ENCODE data around the gene IL6R.
"Not testable (repeated sequence)": the region's sequence is repeated elsewhere in the genome, so short reads cannot be mapped to it uniquely, and the experiment has no call there.

IL6R gene

GRCh38 chr1:154407198-154408091 lies 2.3 kb downstream of the IL6R start:
- no peak for DNase-seq

GRCh38 chr1:154408174-154408777 lies 3.1 kb downstream of the IL6R start:
- DNase-seq = no peak

DNA sequence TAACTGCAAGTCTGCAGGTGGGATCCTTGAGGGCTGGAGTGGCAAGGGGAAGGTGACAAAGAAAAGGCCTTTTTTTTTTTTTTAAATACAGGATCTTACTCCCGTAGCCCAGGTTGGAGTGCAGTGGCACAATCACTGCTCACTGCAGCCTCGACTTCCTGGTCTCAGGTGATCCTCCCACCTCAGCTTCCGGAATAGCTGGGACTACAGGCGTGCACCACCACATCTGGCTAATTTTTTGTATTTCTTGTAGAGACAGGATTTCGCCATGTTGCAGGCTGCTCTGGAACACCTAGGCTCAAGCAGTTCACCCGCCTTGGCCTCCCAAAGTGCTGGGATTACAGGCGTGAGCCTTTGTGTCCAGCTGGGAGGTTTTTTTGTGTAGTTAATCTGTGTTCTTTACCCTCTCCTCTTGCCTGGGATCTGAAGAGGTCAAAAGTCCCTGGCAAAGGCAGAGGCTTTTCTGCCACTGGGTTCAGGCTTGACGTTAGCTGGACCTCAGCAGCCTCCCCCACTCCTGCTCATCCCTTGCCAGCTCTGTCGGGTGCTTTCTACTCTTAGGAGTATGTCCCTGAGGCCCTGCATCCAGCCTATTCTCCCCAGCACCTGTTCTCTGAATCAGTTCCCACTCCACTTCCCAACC lies 5.2 kb downstream of the IL6R start:
- no peak for DNase-seq

DNA sequence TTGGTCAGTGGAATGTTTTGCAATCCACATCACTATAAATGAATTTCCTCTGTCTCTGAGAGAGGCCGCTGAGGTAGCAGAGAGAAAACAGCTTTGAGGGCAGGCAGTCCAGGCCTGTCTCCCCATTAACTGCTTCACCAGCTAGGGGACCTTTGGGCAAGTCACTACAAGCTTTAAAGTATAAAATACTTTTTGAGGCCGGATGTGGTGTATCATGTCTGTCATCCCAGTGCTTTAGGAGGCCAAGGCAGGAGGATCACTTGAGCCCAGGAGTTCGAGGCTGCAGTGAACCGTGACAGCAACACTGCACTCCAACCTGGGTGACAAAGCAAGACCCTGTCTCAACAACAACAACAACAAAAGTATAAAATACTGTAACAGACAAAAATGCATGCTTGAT lies 6.4 kb downstream of the IL6R start:
- DNase-seq = no peak

DNA sequence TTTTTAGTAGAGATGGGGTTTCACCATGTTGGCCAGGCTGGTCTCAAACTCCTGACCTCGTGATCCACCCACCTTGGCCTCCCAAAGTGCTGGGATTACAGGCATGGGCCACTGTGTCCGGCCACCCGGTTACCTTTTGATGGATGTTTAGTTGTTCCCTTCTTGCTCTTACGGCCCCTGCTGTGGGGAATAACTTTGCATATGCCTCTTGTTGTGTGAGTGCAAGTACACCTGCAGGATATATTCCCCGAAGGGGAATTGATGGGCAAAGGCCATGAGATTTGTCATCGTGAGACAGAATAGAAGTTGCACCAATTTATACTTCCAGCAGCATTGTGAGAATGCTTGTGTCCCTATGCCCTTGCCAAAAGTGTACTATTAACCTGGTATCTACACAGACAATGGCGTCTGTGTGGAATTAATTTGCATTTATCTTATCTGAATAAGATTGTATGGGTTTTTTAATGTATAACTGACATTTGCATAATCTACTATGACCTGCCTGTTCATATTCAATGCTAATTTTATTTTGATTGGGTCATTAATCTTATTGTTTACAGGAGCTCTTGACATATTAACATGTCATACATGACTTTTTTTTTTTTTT lies 8.1 kb downstream of the IL6R start:
- DNase-seq = no peak

GRCh38 chr1:154414606-154415005 lies 9.5 kb downstream of the IL6R start:
- DNase-seq = no peak

DNA sequence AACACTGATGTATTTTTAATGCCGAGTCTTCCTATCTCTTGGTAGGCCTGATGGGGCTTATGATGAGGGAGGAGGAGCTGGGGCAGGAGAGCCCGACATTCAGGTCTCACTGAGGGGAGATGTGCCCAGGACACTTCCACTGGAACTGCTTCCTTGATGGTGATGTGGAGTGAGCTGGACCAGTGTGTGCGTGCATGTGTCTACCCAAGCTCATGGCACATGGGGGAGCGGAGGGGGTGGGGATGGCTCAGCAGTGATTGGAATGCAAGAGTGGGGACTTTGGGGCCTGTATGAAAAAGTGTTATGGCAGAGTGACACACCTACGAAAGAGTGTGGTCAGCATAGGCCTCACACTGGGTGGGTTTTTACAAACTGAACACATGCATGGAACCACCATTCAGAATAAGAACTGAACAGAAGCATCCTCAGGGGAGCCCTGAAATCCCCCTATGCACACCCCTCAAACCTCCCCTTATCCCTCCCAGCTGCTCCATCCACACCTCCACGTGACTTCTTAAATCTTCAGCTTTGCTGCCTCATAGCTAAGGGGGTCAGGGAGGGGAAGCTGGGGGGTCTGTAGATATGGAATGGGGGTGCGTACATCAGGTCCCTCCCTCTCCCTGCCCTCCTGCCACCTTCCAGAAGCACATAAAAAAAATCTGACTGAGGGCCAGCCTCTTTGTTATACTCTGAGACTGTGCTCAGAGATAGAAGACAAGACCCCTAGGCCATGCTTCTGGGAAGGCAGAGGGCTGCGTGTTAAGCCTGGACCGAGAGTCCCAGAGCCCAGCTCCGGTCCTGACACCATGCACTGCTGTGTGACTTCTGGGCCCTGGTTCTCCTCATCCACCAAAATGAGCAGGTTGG lies 11.6 kb downstream of the IL6R start:
- no peak for DNase-seq

DNA sequence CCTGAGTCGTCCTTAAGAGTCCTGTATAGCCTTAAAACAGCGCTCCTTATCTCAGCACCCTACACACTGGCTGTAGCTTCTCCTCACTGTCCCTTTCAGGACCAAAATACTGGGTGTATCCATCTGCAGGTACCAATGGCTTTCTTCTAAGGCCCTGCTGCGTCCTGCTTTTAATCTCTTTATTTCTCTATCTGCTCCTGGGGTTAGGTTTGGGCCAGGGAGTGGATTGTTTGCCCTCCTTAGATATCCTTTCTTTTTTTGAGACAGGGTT lies 12.1 kb downstream of the IL6R start:
- no peak for DNase-seq

DNA sequence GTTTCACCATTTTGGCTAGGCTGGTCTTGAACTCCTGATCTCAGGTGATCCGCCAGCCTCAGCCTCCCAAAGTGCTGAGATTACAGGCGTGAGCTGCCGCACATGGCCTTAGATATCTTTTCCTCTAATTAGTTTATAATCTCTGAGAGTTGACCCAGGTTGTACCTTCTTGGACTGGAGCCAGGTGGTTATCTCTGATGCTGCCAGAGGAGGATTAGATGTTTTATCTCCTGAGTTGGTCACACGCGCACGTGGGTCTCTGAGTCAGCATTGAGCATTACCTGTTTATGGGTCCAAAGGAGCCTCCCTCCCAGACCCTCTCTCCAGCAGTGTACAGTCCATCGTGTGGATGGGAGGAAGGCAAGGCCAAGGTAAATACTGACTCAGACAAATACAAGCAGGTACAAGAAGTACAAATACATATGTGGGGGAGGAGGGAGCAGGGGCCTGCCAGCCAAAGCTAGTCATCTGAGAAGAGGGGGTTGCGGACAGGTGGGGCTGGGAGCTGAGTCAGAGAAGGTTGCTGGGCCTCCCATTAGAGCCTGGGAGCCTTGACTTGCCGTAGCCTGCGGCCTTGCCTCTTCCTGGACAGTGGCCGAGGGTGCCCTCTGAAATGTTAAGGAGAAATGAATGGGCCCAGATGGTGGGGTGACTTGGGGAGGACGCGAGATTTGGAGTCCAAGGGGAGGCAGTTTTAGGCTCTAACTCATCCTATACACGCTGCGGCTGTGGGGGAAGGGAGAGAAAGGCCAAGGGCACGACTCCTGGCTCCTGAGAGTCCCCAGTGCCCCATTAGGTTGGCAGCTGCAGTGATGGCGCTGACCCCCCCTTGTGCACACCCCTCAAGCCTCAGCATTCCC lies 13.1 kb downstream of the IL6R start:
- DNase-seq = no peak

GRCh38 chr1:154418923-154419619 lies 13.9 kb downstream of the IL6R start:
- no peak for DNase-seq

- no peak for DNase-seq
These were observed 14.8 kb downstream of the IL6R start for GRCh38 chr1:154419620-154420571.

DNA sequence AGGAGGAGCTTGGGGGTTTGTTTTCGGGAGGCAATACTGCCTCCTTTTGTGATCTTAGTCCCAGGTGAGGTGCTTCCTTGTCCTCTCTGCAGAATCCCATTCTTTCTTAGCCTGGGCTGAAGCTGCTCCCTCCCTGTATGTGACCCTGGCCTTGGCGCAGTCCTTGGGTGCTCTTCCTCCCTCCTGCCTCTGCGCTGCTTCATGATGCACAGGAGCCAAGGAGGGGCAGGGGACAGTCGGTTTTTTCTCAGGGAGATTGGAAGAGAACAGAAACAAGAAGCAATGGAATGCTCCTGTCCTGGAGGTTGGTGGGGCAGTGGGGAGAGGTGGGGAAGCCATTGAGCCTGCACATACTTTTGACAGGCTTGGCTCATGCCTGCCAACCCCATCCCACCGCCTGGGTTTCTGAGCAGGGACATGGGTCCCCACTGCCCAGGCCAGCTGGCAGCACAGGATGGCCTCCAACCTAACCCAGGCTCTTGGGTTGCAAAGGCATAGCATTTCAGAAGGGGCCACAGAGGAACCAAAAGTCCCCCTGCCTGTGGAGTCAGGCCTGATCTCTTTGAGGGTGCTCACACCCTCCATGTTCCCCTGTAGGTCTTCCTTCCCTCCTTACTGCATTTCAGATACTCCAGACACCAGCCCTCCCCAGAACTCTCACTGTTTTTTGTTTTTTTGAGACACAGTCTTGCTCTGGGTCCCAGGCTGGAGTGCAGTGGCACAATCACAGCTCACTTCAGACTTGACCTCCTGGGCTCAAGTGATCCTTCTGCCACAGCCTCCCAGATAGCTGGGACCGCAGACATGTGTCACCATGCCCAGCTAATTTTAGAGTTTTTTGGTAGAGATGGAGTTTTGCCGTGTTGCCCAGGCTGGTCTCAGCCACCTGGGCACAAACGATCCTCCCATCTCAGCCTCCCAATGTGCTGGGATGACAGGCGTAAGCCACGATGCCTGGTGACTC lies 16.1 kb downstream of the IL6R start:
- DNase-seq = no peak

DNA sequence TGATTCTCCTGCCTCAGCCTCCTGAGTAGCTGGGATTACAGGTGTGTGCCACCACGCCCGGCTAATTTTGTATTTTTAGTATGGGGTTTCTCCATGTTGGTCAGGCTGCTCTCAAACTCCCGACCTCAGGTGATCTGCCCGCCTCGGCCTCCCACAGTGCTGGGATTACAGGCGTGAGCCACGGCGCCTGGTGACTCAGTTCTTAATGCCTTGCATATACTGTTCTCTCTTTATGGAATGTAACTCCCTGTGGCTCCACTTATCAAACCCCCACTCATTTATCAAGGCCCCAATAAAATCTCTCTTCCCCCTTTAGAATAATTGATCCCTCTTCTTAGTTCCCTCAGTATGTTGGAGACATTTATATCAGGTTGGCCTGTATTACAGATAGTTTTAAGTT lies 16.9 kb downstream of the IL6R start:
- not testable (repeated sequence) for DNase-seq

DNA sequence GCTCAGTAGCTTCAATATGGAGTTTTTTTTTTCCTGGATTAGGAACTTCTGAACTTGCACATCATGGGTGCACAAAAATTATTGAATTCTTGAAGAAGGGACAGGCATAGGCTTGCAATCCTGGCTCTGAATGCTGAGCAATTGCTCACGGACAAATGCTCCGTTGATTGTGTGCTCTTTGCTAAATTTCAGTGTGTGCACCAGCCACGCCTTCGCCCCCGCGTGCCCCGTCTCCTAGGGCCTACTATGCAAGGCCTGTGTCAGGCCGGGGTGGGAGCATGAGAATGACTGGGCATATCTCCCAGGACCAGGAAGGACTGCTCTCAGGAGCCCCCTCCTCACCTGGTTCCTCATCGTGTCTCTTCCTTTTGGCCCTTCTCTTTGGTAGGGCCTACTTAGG lies 17.4 kb downstream of the IL6R start:
- no peak for DNase-seq

- no peak for DNase-seq
These were observed 18.3 kb downstream of the IL6R start for GRCh38 chr1:154423304-154423987.

DNA sequence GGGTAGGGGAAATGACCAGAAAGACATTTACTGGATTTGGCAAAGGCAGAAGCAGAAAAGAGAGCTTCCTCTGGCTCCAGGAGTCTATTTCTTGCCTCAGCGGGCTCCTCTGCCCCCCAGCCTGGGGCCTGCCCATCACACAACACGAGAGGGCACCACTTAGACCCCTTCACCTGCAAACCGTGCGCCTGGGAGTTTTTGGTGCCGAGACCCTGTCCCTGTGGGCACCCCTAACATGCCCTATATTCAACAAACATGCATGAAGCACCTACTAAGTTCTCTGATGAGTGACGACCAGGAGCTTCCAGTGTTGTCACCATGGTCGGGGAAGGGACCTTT lies 18.8 kb downstream of the IL6R start:
- no peak for DNase-seq

- no peak for DNase-seq
These were observed 20.0 kb downstream of the IL6R start for GRCh38 chr1:154425172-154425571.

All from NCI-H748 treated with DMSO at 0.1 percent for 48 hours (cell line).